IMR-90 (cell line): ENCODE data around the gene GRN. TPM values are rescaled to one million over a fixed set of nuclear protein-coding genes. Genes with fewer than 3 reads are reported as not detected.

Experiments used
- ATAC-seq: fragments of 200-7000 bp; cut with Tn5 transposase; 2 replicates; pipeline ENCODE4 v1.9.1; 2020; ENCODE audit warnings: low read depth, mild to moderate bottlenecking, moderate library complexity
- BruUV-seq: library from RNA; stranded (reverse); fragments of 400-500 nt; replicated peaks from 2 replicates; lab custom pipeline; 2021; lab: Mats Ljungman, UMichigan
- CTCF ChIA-PET: fragments of 300-600 bp; formaldehyde crosslinking; extraction: SDS; loops from one replicate; lab custom pipeline; 2021; ENCODE audit warnings: antibody characterized with exemption; lab: Yijun Ruan, JAX
- POLR2A ChIA-PET: fragments of 300-600 bp; sonication (Branson Sonifier 250); formaldehyde crosslinking; loops from one replicate; lab custom pipeline; 2022; ENCODE audit warnings: antibody characterized with exemption; ENCODE audit not compliant: unreplicated experiment; lab: Charles Lee
- DNase-seq: peaks from one replicate; pipeline ENCODE4 v3.0.0; 2013
- H2AFZ ChIP-seq: replicated peaks from 2 replicates; pipeline ENCODE3; 2013; ENCODE audit warnings: low read length, mild to moderate bottlenecking; ENCODE audit not compliant: poor library complexity
- H2AK5ac ChIP-seq: 2 replicates; pipeline ENCODE4 v1.6.1; 2013; ENCODE audit warnings: low read depth, low read length, inconsistent platforms
- H2AK9ac ChIP-seq: replicated peaks from 2 replicates; pipeline ENCODE3; 2013; ENCODE audit warnings: mild to moderate bottlenecking, low read depth, low read length, moderate library complexity; ENCODE audit not compliant: poor library complexity
- H2BK120ac ChIP-seq: 2 replicates; pipeline ENCODE4 v1.6.1; 2013; ENCODE audit warnings: low read depth, low read length, inconsistent platforms
- H2BK15ac ChIP-seq: 3 replicates; pipeline ENCODE4 v1.6.1; 2013; ENCODE audit warnings: low read depth, low read length, inconsistent platforms
- H2BK20ac ChIP-seq: 2 replicates; pipeline ENCODE4 v1.6.1; 2013; ENCODE audit warnings: low read depth, mild to moderate bottlenecking, inconsistent platforms, low read length, moderate library complexity
- H2BK5ac ChIP-seq: 2 replicates; pipeline ENCODE4 v1.6.1; 2013; ENCODE audit warnings: mild to moderate bottlenecking, low read depth, low read length, inconsistent platforms; ENCODE audit not compliant: poor library complexity, severe bottlenecking
- H3K14ac ChIP-seq: replicated peaks from 2 replicates; pipeline ENCODE4 v1.6.1; 2013; ENCODE audit warnings: low read depth, low read length, inconsistent platforms
- H3K18ac ChIP-seq: 2 replicates; pipeline ENCODE4 v1.6.1; 2013; ENCODE audit warnings: low read depth, low read length, control low read depth
- H3K23ac ChIP-seq: 2 replicates; pipeline ENCODE4 v1.6.1; 2013; ENCODE audit warnings: low read depth, low read length, inconsistent platforms
- H3K27ac ChIP-seq: 2 replicates; pipeline ENCODE4 v1.5.1; 2013; ENCODE audit warnings: mild to moderate bottlenecking, control low read depth, low read length; ENCODE audit not compliant: insufficient read depth
- H3K27me3 ChIP-seq: 2 replicates; pipeline ENCODE4 v1.6.1; 2013; ENCODE audit warnings: low read length; ENCODE audit not compliant: control insufficient read depth, insufficient read depth
- H3K36me3 ChIP-seq: 2 replicates; pipeline ENCODE4 v1.6.1; 2013; ENCODE audit warnings: low read length, mixed read lengths; ENCODE audit not compliant: control insufficient read depth, insufficient read depth
- H3K4ac ChIP-seq: 2 replicates; pipeline ENCODE4 v1.6.1; 2013; ENCODE audit warnings: low read depth, low read length, inconsistent platforms
- H3K4me1 ChIP-seq: 2 replicates; pipeline ENCODE4 v1.6.1; 2013; ENCODE audit warnings: low read length, mixed read lengths; ENCODE audit not compliant: control insufficient read depth, insufficient read depth
- H3K4me2 ChIP-seq: 2 replicates; pipeline ENCODE4 v1.6.1; 2013; ENCODE audit warnings: low read depth, mild to moderate bottlenecking, control low read depth, low read length, moderate library complexity
- H3K4me3 ChIP-seq: 2 replicates; pipeline ENCODE4 v1.5.1; 2013; ENCODE audit warnings: low read depth, mild to moderate bottlenecking, control low read depth, low read length, moderate library complexity; ENCODE audit not compliant: insufficient read depth
- H3K56ac ChIP-seq: 2 replicates; pipeline ENCODE4 v1.6.1; 2013; ENCODE audit warnings: low read length, inconsistent platforms; ENCODE audit not compliant: insufficient read depth; ENCODE audit errors: extremely low read depth
- H3K79me1 ChIP-seq, 2 experiments: 2 replicates each; pipeline ENCODE4 v1.6.1; 2013; ENCODE audit warnings: low read length in 2 of 2, inconsistent platforms in 1 of 2, low read depth in 1 of 2
- H3K9ac ChIP-seq: 2 replicates; pipeline ENCODE4 v1.6.1; 2013; ENCODE audit warnings: low read depth, low read length, control low read depth
- H3K9me1 ChIP-seq: 2 replicates; pipeline ENCODE4 v1.6.1; 2013; ENCODE audit warnings: low read length, inconsistent platforms; ENCODE audit not compliant: insufficient read depth
- H3K9me3 ChIP-seq: 2 replicates; pipeline ENCODE4 v1.6.1; 2013; ENCODE audit warnings: low read length; ENCODE audit not compliant: control insufficient read depth, insufficient read depth
- H4K20me1 ChIP-seq: 2 replicates; pipeline ENCODE4 v1.6.1; 2013; ENCODE audit warnings: low read length, inconsistent platforms; ENCODE audit not compliant: insufficient read depth
- H4K5ac ChIP-seq: 2 replicates; pipeline ENCODE4 v1.6.1; 2013; ENCODE audit warnings: mild to moderate bottlenecking, low read depth, low read length, control low read depth
- H4K8ac ChIP-seq, 2 experiments: 2 replicates each; pipeline ENCODE4 v1.6.1; 2013; ENCODE audit warnings: low read depth in 2 of 2, low read length in 2 of 2, control low read depth in 1 of 2, inconsistent platforms in 1 of 2
- H4K91ac ChIP-seq: 2 replicates; pipeline ENCODE4 v1.6.1; 2013; ENCODE audit warnings: low read depth, low read length, inconsistent platforms; ENCODE audit not compliant: insufficient read depth
- MAZ ChIP-seq: IDR thresholded peaks from 2 replicates; pipeline ENCODE4 v1.6.1; 2012; ENCODE audit warnings: low read depth, mild to moderate bottlenecking, low read length, improper control_type of control experiment, moderate library complexity, borderline replicate concordance
- MXI1 ChIP-seq: IDR thresholded peaks from 2 replicates; pipeline ENCODE4 v1.6.1; 2012; ENCODE audit warnings: low read depth, mild to moderate bottlenecking, low read length, moderate library complexity, borderline replicate concordance
- RFX5 ChIP-seq: IDR thresholded peaks from 2 replicates; pipeline ENCODE4 v1.8.0; 2012; ENCODE audit warnings: low read depth, mild to moderate bottlenecking, low read length, moderate library complexity
- WGBS, 2 experiments: methylation state at CpG; one replicate each; pipeline versions ENCODE4 v1.1.5 to v1.1.7; 2013; ENCODE audit warnings: missing lambda C conversion rate in 2 of 2; ENCODE audit not compliant: insufficient read length in 1 of 2; ENCODE audit errors: extremely low coverage in 2 of 2; 5-methylcytosine and 5-hydroxymethylcytosine counted together
- dilution Hi-C: fragments of 300-500 bp; cut with HindIII; formaldehyde crosslinking; loops from one replicate; pipeline ENCODE4 v1.14.3; 2018; ENCODE audit warnings: low sequenced_read_pairs; ENCODE audit not compliant: unreplicated experiment
- in situ Hi-C: fragments of 300-500 bp; cut with MboI; formaldehyde crosslinking; loops from 3 replicates; pipeline ENCODE4 v1.14.3; 2019; ENCODE audit warnings: low sequenced_read_pairs, inconsistent platforms, mixed read lengths
- intact Hi-C: fragments of 100-400 bp; cut with micrococcal nuclease; formaldehyde crosslinking; loops from 2 replicates; pipeline ENCODE4 v1.10.0; 2022
- polyA plus RNA-seq, 3 experiments: library from polyadenylated mRNA; depleted of rRNA; stranded (reverse); fragments of >200 nt; gene quantifications; 2 replicates each; pipeline ENCODE4 v1.2.3, GENCODE V29; 2012; ENCODE audit warnings: low replicate concordance in 1 of 3
- total RNA-seq: library from RNA; depleted of rRNA; stranded (reverse); fragments of >200 nt; gene quantifications from 2 replicates; pipeline ENCODE4 v1.2.3, GENCODE V29; 2012

GRN gene
- total and polyA plus RNA-seq, 2 of the 4 experiments (the other 2 are of a cell fraction) = 38.9 to 494 TPM

GRCh38 chr17:44308320-44308818 lies 36.7 kb upstream of the GRN start, which contains the start of gene RUNDC3A:
Gene RUNDC3A, plus strand, starts transcription at chr17:44308601. Its CDS starts 232 bp downstream, at chr17:44308833.
- Histone ChIP-seq H3K9me1 (no peaks in the 10 kb centered on the region), H3K4me3 (peak within 1 kb of the TSS; percentile 41), H2BK5ac (no peak within 1 kb of the TSS), H3K27me3 (peaks cover 50% of the 10 kb centered on the region), H3K56ac (no peak within 1 kb of the TSS), H3K27ac (no peak within 1 kb of the TSS), H3K9ac (no peak within 1 kb of the TSS), H2BK15ac (no peak within 1 kb of the TSS), H3K79me1 (no peaks in the 10 kb centered on the region), H3K18ac (no peak within 1 kb of the TSS), H4K5ac (no peak within 1 kb of the TSS), H4K8ac (no peak within 1 kb of the TSS), H3K4ac (no peak within 1 kb of the TSS), H3K9me3 (no peaks in the 10 kb centered on the region), H3K23ac (no peak within 1 kb of the TSS), H2AK9ac (no peak within 1 kb of the TSS), H3K14ac (no peak within 1 kb of the TSS), H4K20me1 (no peaks in the 10 kb centered on the region), H3K4me2 (peak within 1 kb of the TSS; percentile 89), H2BK20ac (no peak within 1 kb of the TSS), H2AFZ (peak within 1 kb of the TSS; percentile 86), H4K91ac (no peak within 1 kb of the TSS), H2BK120ac (no peak within 1 kb of the TSS), H3K4me1 (peaks cover 4% of the 10 kb centered on the region; the same call in 1 of the 2 replicates), H3K36me3 (no peaks in the 10 kb centered on the region), H2AK5ac (no peak within 1 kb of the TSS)
- intact Hi-C loops = loop anchor here (5.0 kb wide), 1 partner anchor 86 kb away; no protein-coding TSS in a partner anchor
- TF ChIP-seq MAZ = peak; percentile 96
- no peak for TF ChIP-seq RFX5
- TF ChIP-seq MXI1 = 0 out of 2 replicates have a peak, but pooled peaks have one; percentile 66
- dilution Hi-C loops = no loop called here
- ChIA-PET POLR2A (interaction anchor here (0.5 to 0.8 kb wide), 2 partner anchors 9 to 109 kb away, joined by 3 to 4 read pairs; partner anchors contain the start of gene ATXN7L3), CTCF (no interaction called here)
- DNase-seq (peak; percentile 69), ATAC-seq (peak; percentile 100)
- WGBS, 2 experiments = no CpG with 5 or more reads among the region's 39 CpGs
- in situ Hi-C loops = no loop called here
- BruUV-seq = no TSS peak
